Esophagus squamous epithelium (tissue), 4 donors: Measurements from ENCODE around the gene SOX9.

Experiments
- CTCF ChIP-seq, 6 experiments: fragments of 450-650 bp in 4 of 6; fragments of 200-600 bp in 2 of 6; sonication (generic) in 2 of 6; IDR thresholded peaks; one replicate each; pipeline ENCODE4 v1.5.1; 2016 to 2019; ENCODE audit warnings: antibody characterized with exemption in 6 of 6, mild to moderate bottlenecking in 4 of 6, moderate library complexity in 4 of 6
- POLR2A ChIP-seq, 4 donors: fragments of 450-650 bp; IDR thresholded peaks; one replicate each; pipeline ENCODE4 v1.6.1; 2017; ENCODE audit warnings: antibody characterized with exemption in 4 of 4, mild to moderate bottlenecking in 4 of 4, moderate library complexity in 3 of 4

- TF ChIP-seq CTCF (IDR thresholded peaks at IDR 0.05) (no peak), POLR2A (IDR thresholded peaks at IDR 0.05) (no peak)
These were observed 14.0 kb downstream of the SOX9 start for GRCh38 chr17:72134608-72135394.
